Stimulated activated CD4-positive, alpha-beta T cell treated with anti-CD3 and anti-CD28 coated beads, Interleukin-4, amount 100 ng/mL, for 24 hours (primary cell): ENCODE data around the gene KMT5B.
"Not testable (repeated sequence)": the region's sequence is repeated elsewhere in the genome, so short reads cannot be mapped to it uniquely, and the experiment has no call there.

Experiments
- DNase-seq: peaks from one replicate; pipeline ENCODE4 v3.0.0-alpha.2; 2020

KMT5B gene

GRCh38 chr11:68213135-68213515, at the start of gene KMT5B:
KMT5B (minus strand) TSS chr11:68213296; CDS start chr11:68190076, 23,220 bp downstream.
- peak; percentile 62 for DNase-seq

- DNase-seq = no peak
Measured at GRCh38 chr11:68262544-68262827, 49.4 kb upstream of the KMT5B start.

- DNase-seq = no peak
Measured at GRCh38 chr11:68261749-68262543, 48.9 kb upstream of the KMT5B start.

- DNase-seq = no peak
Measured at GRCh38 chr11:68261006-68261405, 47.9 kb upstream of the KMT5B start.

GRCh38 chr11:68260484-68260883, 47.4 kb upstream of the KMT5B start:
- no peak for DNase-seq

- no peak for DNase-seq
Measured at GRCh38 chr11:68259122-68259959, 46.2 kb upstream of the KMT5B start.

GRCh38 chr11:68258363-68258765, 45.3 kb upstream of the KMT5B start:
- DNase-seq = no peak

- DNase-seq = peak; percentile 95
Measured at GRCh38 chr11:68257477-68258362, 44.6 kb upstream of the KMT5B start.

- DNase-seq = no peak
Measured at GRCh38 chr11:68256331-68256741, 43.2 kb upstream of the KMT5B start.

GRCh38 chr11:68255526-68255925, 42.4 kb upstream of the KMT5B start:
- DNase-seq = no peak

GRCh38 chr11:68254421-68254820, 41.3 kb upstream of the KMT5B start:
- DNase-seq = no peak

- no peak for DNase-seq
Measured at GRCh38 chr11:68251765-68252164, 38.7 kb upstream of the KMT5B start.

GRCh38 chr11:68244912-68245311, 31.8 kb upstream of the KMT5B start:
- not testable (repeated sequence) for DNase-seq

GRCh38 chr11:68243847-68244246, 30.8 kb upstream of the KMT5B start:
- not testable (repeated sequence) for DNase-seq

- no peak for DNase-seq
Measured at GRCh38 chr11:68242616-68243015, 29.5 kb upstream of the KMT5B start.

GRCh38 chr11:68231621-68232020, 18.5 kb upstream of the KMT5B start:
- DNase-seq = no peak

- no peak for DNase-seq
Measured at GRCh38 chr11:68229601-68230000, 16.5 kb upstream of the KMT5B start.

GRCh38 chr11:68226421-68226820, 13.3 kb upstream of the KMT5B start:
- no peak for DNase-seq

GRCh38 chr11:68224606-68225005, 11.5 kb upstream of the KMT5B start:
- no peak for DNase-seq

- DNase-seq = no peak
Measured at GRCh38 chr11:68223275-68223674, 10.2 kb upstream of the KMT5B start.

- no peak for DNase-seq
Measured at GRCh38 chr11:68221406-68221805, 8.3 kb upstream of the KMT5B start.

GRCh38 chr11:68216171-68216938, 3.3 kb upstream of the KMT5B start:
- DNase-seq = no peak
